Mucosa of descending colon (tissue), 3 donors: ENCODE data around the gene CCDC146. TPM values are rescaled to one million over a fixed set of nuclear protein-coding genes. Genes with fewer than 3 reads are reported as not detected.
"Not testable (repeated sequence)": the region's sequence is repeated elsewhere in the genome, so short reads cannot be mapped to it uniquely, and the experiment has no call there.

ENCODE experiments used
- ATAC-seq: fragments of 200-7000 bp; cut with Tn5 transposase; one replicate; pipeline ENCODE4 v1.9.1; 2020; ENCODE audit warnings: mild to moderate bottlenecking, moderate library complexity
- DNase-seq, 3 donors: peaks; one replicate each; pipeline ENCODE4 v3.0.0-alpha.2; 2020
- H3K36me3 ChIP-seq: fragments of 200-600 bp; one replicate; pipeline ENCODE4 v1.8.0; 2021; ENCODE audit warnings: low read depth, mild to moderate bottlenecking
- H3K4me1 ChIP-seq: fragments of 200-600 bp; one replicate; pipeline ENCODE4 v1.8.0; 2021; ENCODE audit warnings: low read depth, mild to moderate bottlenecking
- H3K4me3 ChIP-seq: fragments of 200-600 bp; one replicate; pipeline ENCODE4 v1.8.0; 2021; ENCODE audit warnings: mild to moderate bottlenecking
- H3K9me3 ChIP-seq: fragments of 200-600 bp; one replicate; pipeline ENCODE4 v1.8.0; 2021; ENCODE audit warnings: mild to moderate bottlenecking
- intact Hi-C, 2 donors: fragments of 100-400 bp; cut with DNase I in 1 of 2; cut with micrococcal nuclease in 1 of 2; formaldehyde crosslinking; loops; one replicate each; pipeline versions ENCODE4 v1.11.0 to v1.11.1; 2022; cut with DNase I, micrococcal nuclease
- long read RNA-seq, 2 donors: library from polyadenylated mRNA; unstranded; transcript quantifications; one replicate each; pipeline ENCODE4 v2.0.0, GENCODE V29; 2019 to 2021
- total RNA-seq, 3 donors: library from RNA; stranded (reverse); fragmentation: NEBNext Ultra II Directional in 2 of 3; extraction: Animal tissue kit (Norgen Biotek cat#: 25700) in 2 of 3; gene quantifications; one replicate each; pipeline versions ENCODE4 v1.2.1 to v1.2.4, GENCODE V29; 2021 to 2023
- donor health status: DM: no; HTN: no; CAD: no; lungs with moderate emphysema.
- donor health status: DM: no; HTN: no; CAD: no.
- donor health status: DM: no; HTN: yes; CAD: no.

Gene CCDC146, protein sequence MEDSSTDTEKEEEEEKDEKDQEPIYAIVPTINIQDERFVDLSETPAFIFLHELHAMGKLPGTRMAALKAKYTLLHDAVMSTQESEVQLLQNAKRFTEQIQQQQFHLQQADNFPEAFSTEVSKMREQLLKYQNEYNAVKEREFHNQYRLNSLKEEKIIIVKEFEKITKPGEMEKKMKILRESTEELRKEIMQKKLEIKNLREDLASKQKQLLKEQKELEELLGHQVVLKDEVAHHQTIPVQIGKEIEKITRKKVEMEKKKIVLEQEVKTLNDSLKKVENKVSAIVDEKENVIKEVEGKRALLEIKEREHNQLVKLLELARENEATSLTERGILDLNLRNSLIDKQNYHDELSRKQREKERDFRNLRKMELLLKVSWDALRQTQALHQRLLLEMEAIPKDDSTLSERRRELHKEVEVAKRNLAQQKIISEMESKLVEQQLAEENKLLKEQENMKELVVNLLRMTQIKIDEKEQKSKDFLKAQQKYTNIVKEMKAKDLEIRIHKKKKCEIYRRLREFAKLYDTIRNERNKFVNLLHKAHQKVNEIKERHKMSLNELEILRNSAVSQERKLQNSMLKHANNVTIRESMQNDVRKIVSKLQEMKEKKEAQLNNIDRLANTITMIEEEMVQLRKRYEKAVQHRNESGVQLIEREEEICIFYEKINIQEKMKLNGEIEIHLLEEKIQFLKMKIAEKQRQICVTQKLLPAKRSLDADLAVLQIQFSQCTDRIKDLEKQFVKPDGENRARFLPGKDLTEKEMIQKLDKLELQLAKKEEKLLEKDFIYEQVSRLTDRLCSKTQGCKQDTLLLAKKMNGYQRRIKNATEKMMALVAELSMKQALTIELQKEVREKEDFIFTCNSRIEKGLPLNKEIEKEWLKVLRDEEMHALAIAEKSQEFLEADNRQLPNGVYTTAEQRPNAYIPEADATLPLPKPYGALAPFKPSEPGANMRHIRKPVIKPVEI
- 10 to 100 TPM in 2 of 3 donors, 1 to 10 TPM in 1; 7.5 to 20.5 (median 13.3) TPM for total RNA-seq
- long read RNA-seq, donor 1, partial matches to known transcripts: 2 of 6 reads
- long read RNA-seq, donor 1, other reads (novel, unspliced or antisense): 2 of 6 reads
- long read RNA-seq, donor 2, partial matches to known transcripts: 1 of 2 reads
- long read RNA-seq, donor 2, other reads (novel, unspliced or antisense): 0 of 2 reads

DNA sequence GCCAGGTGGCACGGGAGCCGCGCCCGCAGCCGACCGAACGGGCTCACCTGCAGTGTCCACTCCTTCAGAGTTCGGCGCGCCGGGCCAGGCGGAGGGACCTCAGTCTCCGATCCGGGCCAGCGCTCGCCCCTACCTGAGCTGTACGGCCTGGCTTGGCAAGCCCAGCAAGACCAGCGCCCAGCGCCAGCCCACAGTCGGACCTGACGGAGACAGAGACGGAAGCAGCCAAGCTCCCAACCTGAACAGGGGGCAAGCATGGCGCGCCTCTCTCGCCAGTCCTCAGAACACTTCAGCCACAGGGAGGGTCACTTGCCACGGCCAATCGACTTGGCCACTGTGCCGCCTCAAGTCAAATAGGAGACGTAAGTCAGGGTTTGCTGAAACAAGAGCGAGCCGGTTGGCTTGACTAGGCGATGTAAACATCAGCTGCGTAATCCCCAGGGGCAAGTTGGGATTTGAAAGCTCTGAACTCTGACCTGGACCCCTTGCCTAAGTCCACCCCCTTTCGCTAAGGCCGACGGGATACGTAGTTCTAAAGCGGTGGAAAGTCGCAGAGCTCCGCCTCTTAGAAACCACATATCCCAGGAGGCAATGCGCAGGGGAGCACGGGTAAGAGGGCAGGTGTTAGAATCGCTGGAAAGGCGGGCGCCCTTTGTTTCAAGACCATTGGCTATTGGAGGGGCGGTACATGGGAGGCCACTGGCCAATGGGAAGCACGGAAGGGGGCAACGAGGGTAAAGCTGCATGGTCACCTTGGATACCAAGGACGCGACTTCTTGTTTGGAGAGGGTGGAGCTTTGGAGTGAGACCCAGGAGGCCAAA is at the start of gene CCDC146:
TSS of gene CCDC146 (plus strand) at position 756 of the 822 bp plus-strand sequence. CDS start 45,054 bp downstream, outside the sequence.
- intact Hi-C loops, H3K9me3 ChIP-seq, H3K4me1 ChIP-seq, H3K36me3 ChIP-seq: not testable (repeated sequence)
- peak; percentile 97 for ATAC-seq
- H3K4me3 ChIP-seq: peak within 1 kb of the TSS; percentile 38
- DNase-seq: peak; percentile 95 to 97 (median 97)

DNA sequence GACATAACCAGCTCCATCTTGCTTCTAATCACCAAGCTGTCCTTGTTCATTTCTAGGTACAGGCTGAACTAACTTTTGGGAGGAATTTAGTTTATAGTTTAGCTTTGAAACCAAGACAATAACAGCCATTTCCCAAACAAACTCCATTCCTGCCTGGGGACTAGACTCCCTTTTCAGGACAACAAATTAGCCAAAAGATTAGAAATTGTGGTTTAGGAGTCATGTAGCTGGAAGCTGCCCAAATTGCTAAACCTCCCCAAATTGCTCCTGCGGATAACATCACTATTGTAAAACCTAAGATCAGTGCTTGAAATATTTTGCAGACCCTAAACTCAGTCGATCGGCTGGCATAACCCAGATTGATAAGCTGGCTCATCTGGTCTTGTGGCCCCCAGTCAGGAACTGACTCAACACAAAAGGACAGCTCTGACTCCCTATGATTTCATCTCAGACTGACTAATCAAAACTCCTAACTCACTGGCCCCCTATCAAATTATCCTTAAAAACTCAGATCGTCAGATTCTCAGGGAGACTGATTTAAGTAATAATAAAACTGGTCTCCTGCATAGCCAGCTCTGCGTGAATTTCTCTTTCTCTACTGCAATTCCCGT is 47.5 kb upstream of the CCDC146 start:
- H3K9me3 ChIP-seq, DNase-seq, ATAC-seq, intact Hi-C loops, H3K4me3 ChIP-seq, H3K4me1 ChIP-seq, H3K36me3 ChIP-seq: not testable (repeated sequence)

DNA sequence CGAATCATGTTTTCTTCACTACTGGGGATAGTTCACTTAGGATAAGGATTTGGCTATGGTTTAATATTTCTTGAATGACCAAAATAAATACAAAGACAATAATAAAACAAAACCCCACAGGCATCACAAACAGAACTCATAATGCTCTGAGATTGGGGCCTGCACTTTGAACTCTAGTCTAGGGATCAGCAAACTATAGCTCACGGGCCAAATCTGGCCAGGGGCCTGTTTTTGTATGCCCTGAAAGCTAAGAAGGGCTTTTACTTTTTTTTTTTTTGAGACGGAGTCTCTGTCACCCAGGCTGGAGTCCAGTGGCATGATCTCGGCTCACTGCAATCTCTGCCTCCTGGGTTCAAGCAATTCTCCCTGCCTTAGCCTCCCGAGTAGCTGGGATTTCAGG is 45.4 kb upstream of the CCDC146 start:
- H3K4me3 ChIP-seq, ATAC-seq, DNase-seq, H3K4me1 ChIP-seq, H3K9me3 ChIP-seq, H3K36me3 ChIP-seq, intact Hi-C loops: not testable (repeated sequence)

DNA sequence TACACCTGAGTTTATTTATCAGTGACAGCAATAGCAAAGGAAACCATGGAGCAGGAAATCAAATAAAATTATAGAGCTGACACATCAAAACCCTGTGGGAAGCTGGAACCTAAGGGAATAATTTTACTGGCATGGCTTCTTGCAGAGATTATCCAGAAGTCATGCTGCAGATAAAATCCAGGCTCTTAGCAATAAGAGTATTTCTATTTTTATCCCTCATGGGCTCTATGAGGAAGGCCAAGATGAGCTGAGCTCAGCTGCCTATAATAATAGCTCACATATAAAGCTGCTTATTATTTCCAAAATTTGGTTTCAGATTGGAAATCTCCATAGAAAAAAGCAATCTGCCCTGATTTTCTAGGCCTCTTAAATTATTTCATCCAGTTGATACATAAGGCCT is 43.3 kb upstream of the CCDC146 start:
- H3K9me3 ChIP-seq, H3K4me3 ChIP-seq, intact Hi-C loops, H3K36me3 ChIP-seq, DNase-seq, H3K4me1 ChIP-seq, ATAC-seq: not testable (repeated sequence)

DNA sequence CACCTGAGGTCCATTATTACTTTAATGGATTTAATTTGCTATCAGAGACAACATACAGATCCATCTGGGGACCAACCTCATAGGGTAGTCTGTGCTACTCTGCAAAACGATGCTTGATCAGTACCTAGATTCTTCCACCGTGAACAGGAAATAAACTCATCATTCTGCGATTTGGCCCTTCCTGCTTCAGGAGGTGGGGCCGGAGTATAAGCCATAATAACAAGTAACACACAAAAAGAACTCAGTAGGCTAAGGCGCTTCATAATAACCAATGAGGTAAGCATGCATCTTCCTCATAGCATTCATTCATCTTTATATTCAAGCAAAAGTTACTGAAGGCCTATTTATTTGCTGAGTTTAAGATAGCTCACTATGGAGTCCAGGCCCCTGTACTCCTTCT is 42.8 kb upstream of the CCDC146 start:
- H3K36me3 ChIP-seq, H3K4me3 ChIP-seq, DNase-seq, H3K9me3 ChIP-seq, H3K4me1 ChIP-seq, intact Hi-C loops: not testable (repeated sequence)
- peak; percentile 38 for ATAC-seq

DNA sequence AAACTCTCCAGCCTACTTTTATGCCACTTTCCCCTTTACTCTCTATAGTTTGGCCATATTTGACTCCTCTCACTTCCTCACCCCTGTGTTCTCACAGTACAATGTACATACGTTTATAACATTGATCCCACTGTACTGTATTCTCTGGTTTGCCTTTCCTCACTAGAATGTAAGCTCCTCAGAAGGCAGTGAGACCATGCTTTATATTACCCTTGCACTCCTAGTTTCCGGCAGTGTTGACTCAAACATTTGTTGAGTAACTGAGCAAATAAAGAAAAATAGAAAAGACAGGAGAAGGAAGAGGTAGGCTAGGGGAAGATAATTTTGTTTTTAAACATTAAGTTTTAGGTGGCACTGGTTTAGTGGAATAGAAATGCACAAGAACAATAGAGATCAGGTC is 42.2 kb upstream of the CCDC146 start:
- H3K4me3 ChIP-seq, DNase-seq, intact Hi-C loops, H3K4me1 ChIP-seq, H3K36me3 ChIP-seq, H3K9me3 ChIP-seq: not testable (repeated sequence)
- ATAC-seq: peak; percentile 70

DNA sequence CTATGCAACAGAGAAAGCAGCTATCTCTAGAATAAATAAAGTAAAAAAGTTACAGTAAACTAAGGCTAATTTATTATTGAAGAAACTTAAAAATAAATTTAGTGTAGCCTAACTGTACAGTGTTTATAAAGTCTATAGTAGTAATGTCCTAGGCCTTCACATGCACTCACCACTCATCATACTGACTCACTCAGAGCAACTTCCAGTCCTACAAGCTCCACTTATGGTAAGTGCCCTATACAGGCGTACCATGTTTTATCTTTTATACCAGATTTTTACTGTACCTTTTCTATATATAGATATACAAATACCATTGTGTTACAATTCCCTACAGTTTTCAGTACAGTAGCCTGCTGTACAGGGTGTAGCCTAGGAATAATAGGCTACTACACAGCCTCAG is 40.2 kb upstream of the CCDC146 start:
- ATAC-seq, H3K4me3 ChIP-seq, intact Hi-C loops, H3K36me3 ChIP-seq, H3K4me1 ChIP-seq, H3K9me3 ChIP-seq, DNase-seq: not testable (repeated sequence)

DNA sequence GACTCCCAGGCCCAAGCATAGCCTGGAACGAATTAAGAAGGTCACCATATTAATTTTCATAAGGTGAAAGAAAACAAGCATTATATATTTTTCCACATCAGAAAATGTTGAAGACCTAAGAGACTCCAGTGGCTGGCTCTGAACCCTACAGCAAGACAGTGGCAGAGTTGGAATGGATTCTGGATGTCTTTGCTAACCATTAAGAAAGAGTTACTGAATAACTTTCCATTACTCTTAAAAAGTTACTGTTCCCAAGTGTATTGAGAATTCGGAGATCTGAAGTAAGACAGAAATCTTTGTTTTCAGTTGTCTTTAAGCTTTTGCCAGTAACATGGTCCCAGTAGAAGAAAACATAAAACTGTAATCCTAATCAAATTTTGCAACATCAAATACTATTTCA is 30.1 kb upstream of the CCDC146 start:
- H3K4me1 ChIP-seq, H3K36me3 ChIP-seq, ATAC-seq, H3K4me3 ChIP-seq, intact Hi-C loops, H3K9me3 ChIP-seq, DNase-seq: not testable (repeated sequence)

DNA sequence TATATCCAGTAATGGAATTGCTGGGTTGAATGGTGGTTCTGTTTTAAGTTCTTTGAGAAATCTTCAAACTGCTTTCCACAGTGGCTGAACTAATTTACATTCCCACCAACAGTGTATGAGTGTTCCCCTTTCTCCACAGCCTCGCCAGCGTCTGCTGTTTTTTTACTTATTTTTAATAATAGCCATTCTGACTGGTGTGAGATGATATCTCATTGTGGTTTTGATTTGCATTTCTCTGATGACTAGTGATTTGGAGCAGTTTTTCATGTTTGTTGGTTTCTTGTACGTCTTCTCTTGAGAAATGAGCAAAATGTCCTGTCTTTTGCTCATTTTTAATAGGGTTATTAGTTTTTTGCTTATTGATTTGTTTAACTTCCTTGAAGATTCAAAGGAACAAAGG is 21.9 kb upstream of the CCDC146 start:
- H3K9me3 ChIP-seq, H3K36me3 ChIP-seq, ATAC-seq, H3K4me3 ChIP-seq, intact Hi-C loops, DNase-seq, H3K4me1 ChIP-seq: not testable (repeated sequence)

DNA sequence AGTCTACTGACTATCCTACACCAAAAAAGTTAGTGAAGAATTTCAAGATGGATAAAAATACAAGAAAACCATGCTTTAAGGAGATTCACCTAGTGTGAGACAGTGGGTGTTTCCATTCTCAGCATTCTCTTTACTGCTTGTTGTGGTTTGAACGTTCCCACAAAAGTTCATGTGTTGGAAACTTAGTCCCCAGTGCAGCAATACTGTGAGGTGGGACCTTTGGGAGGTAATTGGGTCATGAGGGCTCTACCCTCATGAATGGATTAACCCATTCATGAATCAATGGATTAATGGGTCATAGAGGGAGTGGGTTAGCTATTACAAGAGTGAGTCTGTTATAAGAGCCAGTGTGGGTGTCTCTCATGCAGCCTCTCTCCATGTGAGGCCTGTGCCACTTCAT is 21.2 kb upstream of the CCDC146 start:
- H3K36me3 ChIP-seq, H3K4me3 ChIP-seq, H3K4me1 ChIP-seq, H3K9me3 ChIP-seq, ATAC-seq, DNase-seq, intact Hi-C loops: not testable (repeated sequence)

DNA sequence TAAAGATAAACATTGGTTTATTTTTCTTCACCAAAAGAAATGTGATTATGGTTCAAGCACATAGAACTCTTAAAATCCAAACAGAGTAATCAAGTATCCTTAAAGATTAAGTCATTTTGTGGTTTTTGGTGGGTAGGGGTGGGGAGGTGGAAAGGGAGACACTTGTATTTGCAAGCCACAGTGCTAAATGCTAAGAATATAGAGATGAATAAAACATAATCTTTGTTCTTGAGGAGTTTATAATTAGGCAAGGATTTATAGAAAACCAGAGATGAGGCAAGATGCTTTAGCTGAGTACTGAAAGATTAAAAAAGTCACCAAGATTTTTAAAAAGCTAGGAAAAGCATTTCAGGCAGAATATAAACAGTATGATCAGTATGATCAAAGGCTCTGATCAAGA is 19.7 kb upstream of the CCDC146 start:
- DNase-seq, H3K4me1 ChIP-seq, intact Hi-C loops, H3K9me3 ChIP-seq, H3K4me3 ChIP-seq, H3K36me3 ChIP-seq, ATAC-seq: not testable (repeated sequence)

DNA sequence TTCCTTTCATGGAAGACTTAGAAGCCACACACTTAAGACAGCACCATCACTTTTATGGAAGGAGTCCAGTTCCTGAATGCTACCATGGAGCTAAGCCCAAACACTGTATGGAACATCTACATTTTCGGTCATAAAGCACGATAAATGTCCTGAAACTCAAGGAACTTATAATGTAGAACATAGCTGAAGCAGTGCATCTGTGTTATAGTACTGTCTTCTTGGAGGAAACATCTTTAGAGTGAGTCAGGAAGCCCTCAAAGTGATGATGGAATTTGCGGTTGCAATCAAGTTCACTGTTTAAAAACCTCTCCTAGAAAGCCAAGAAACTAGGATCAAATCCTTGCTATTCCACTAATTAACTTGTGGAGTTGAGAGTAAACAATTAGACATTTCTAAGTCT is 16.5 kb upstream of the CCDC146 start:
- H3K9me3 ChIP-seq, H3K36me3 ChIP-seq, DNase-seq, intact Hi-C loops, H3K4me1 ChIP-seq, ATAC-seq, H3K4me3 ChIP-seq: not testable (repeated sequence)

DNA sequence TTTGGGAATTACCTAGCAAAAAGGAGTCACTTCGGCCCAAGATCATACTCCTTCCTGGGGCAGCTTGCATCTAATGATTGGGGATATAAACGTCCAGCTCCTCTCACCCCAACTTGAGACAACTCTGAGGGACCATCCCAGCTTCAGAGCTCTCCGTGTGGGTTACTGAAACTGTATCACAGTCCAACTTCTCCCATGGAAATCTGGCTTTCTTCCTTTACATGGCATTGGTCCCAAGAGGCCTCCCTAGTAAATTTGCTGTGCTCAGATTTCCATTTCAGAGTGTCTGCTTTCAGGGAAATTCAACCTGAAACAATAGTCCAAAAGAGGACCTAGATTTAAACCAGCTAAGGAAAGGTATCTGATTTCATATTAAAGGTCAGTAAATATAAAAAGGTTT is 14.8 kb upstream of the CCDC146 start:
- H3K36me3 ChIP-seq, intact Hi-C loops, H3K9me3 ChIP-seq, H3K4me3 ChIP-seq, ATAC-seq, H3K4me1 ChIP-seq, DNase-seq: not testable (repeated sequence)
